H9 (cell line): ENCODE results near the gene HOXC10. TPM values are rescaled to one million over a fixed set of nuclear protein-coding genes. Genes with fewer than 3 reads are reported as not detected.

Source experiments
- DNase-seq: peaks from one replicate; pipeline ENCODE4 v3.0.0-alpha.2; 2017
- H2AFZ ChIP-seq: one replicate; pipeline ENCODE4 v1.6.1; 2013; ENCODE audit warnings: mild to moderate bottlenecking, low read length, control low read depth, moderate library complexity
- H2AK5ac ChIP-seq: 2 replicates; pipeline ENCODE4 v1.6.1; 2013; ENCODE audit warnings: low read length, control low read depth, mixed read lengths; ENCODE audit not compliant: insufficient read length
- H2BK120ac ChIP-seq: one replicate; pipeline ENCODE4 v1.6.1; 2013; ENCODE audit warnings: low read depth, mild to moderate bottlenecking, low read length, control low read depth, inconsistent platforms; ENCODE audit not compliant: poor library complexity, severe bottlenecking
- H2BK12ac ChIP-seq: 2 replicates; pipeline ENCODE4 v1.6.1; 2013; ENCODE audit warnings: low read length, control low read depth, mixed read lengths, low read depth; ENCODE audit not compliant: insufficient read length
- H2BK15ac ChIP-seq: 2 replicates; pipeline ENCODE4 v1.6.1; 2013; ENCODE audit warnings: low read depth, low read length, control low read depth
- H2BK20ac ChIP-seq: one replicate; pipeline ENCODE4 v1.6.1; 2013; ENCODE audit warnings: low read depth, mild to moderate bottlenecking, low read length, control low read depth, inconsistent platforms; ENCODE audit not compliant: poor library complexity, severe bottlenecking
- H2BK5ac ChIP-seq: 2 replicates; pipeline ENCODE4 v1.6.1; 2013; ENCODE audit warnings: low read length, control low read depth, mixed read lengths; ENCODE audit not compliant: insufficient read length
- H3K14ac ChIP-seq: 2 replicates; pipeline ENCODE4 v1.6.1; 2013; ENCODE audit warnings: low read length, control low read depth; ENCODE audit not compliant: insufficient read depth
- H3K18ac ChIP-seq: 2 replicates; pipeline ENCODE4 v1.6.1; 2013; ENCODE audit warnings: low read depth, mild to moderate bottlenecking, mixed read lengths, low read length, control low read depth; ENCODE audit not compliant: insufficient read length
- H3K23ac ChIP-seq: 2 replicates; pipeline ENCODE4 v1.6.1; 2013; ENCODE audit warnings: low read length, control low read depth, mixed read lengths, low read depth; ENCODE audit not compliant: insufficient read length
- H3K23me2 ChIP-seq: 2 replicates; pipeline ENCODE4 v1.6.1; 2013; ENCODE audit warnings: low read depth, mild to moderate bottlenecking, mixed read lengths, low read length, control low read depth; ENCODE audit not compliant: insufficient read length, poor library complexity, severe bottlenecking
- H3K27ac ChIP-seq: 2 replicates; pipeline ENCODE4 v1.5.1; 2013; ENCODE audit warnings: low read length, control low read depth, mixed read lengths, low read depth; ENCODE audit not compliant: insufficient read length
- H3K27me3 ChIP-seq: 2 replicates; pipeline ENCODE4 v1.6.1; 2013; ENCODE audit warnings: low read length, control low read depth, inconsistent platforms; ENCODE audit not compliant: insufficient read depth
- H3K4ac ChIP-seq: 2 replicates; pipeline ENCODE4 v1.6.1; 2013; ENCODE audit warnings: low read depth, mild to moderate bottlenecking, control low read depth, inconsistent platforms, low read length, moderate library complexity
- H3K4me1 ChIP-seq: 2 replicates; pipeline ENCODE4 v1.6.1; 2013; ENCODE audit warnings: low read length, control low read depth, inconsistent platforms; ENCODE audit not compliant: insufficient read depth
- H3K4me2 ChIP-seq: 2 replicates; pipeline ENCODE4 v1.6.1; 2013; ENCODE audit warnings: low read length, control low read depth, mixed read lengths; ENCODE audit not compliant: insufficient read length, insufficient read depth
- H3K56ac ChIP-seq: 2 replicates; pipeline ENCODE4 v1.6.1; 2013; ENCODE audit warnings: low read depth, mild to moderate bottlenecking, mixed read lengths, low read length, control low read depth; ENCODE audit not compliant: insufficient read length
- H3K79me1 ChIP-seq: 2 replicates; pipeline ENCODE4 v1.6.1; 2013; ENCODE audit warnings: low read depth, mild to moderate bottlenecking, moderate library complexity, low read length, control low read depth, inconsistent platforms; ENCODE audit not compliant: insufficient read depth, poor library complexity, severe bottlenecking
- H3K79me2 ChIP-seq: 2 replicates; pipeline ENCODE4 v1.6.1; 2013; ENCODE audit warnings: low read length, control low read depth, inconsistent platforms; ENCODE audit not compliant: insufficient read depth
- H3K9ac ChIP-seq: 2 replicates; pipeline ENCODE4 v1.6.1; 2013; ENCODE audit warnings: low read length, control low read depth, mixed read lengths; ENCODE audit not compliant: insufficient read length; ENCODE audit errors: extremely low read depth
- H3K9me3 ChIP-seq: one replicate; pipeline ENCODE4 v1.6.1; 2013; ENCODE audit warnings: low read depth, low read length, inconsistent platforms; ENCODE audit not compliant: control insufficient read depth
- H3T11ph ChIP-seq: one replicate; pipeline ENCODE4 v1.6.1; 2013; ENCODE audit warnings: mild to moderate bottlenecking, low read length, control low read depth, inconsistent platforms
- H4K20me1 ChIP-seq: one replicate; pipeline ENCODE4 v1.6.1; 2013; ENCODE audit not compliant: control insufficient read depth, insufficient read length, insufficient read depth
- H4K5ac ChIP-seq: 2 replicates; pipeline ENCODE4 v1.6.1; 2013; ENCODE audit warnings: low read depth, mild to moderate bottlenecking, mixed read lengths, low read length, control low read depth; ENCODE audit not compliant: insufficient read length
- H4K8ac ChIP-seq: replicated peaks from 2 replicates; pipeline ENCODE4 v1.6.1; 2013; ENCODE audit warnings: low read length, control low read depth, mixed read lengths, low read depth; ENCODE audit not compliant: insufficient read length
- H4K91ac ChIP-seq: 2 replicates; pipeline ENCODE4 v1.6.1; 2013; ENCODE audit warnings: low read depth, mild to moderate bottlenecking, moderate library complexity, mixed read lengths, low read length, control low read depth; ENCODE audit not compliant: insufficient read length
- H3K27ac Mint-ChIP-seq, 3 experiments: 2 replicates in 2 of 3; 3 replicates in 1 of 3; pipeline ENCODE4 v1.8.0; 2020 to 2021; ENCODE audit warnings: mixed read lengths in 3 of 3, mild to moderate bottlenecking in 1 of 3, moderate library complexity in 1 of 3
- H3K27me3 Mint-ChIP-seq: 2 replicates; pipeline ENCODE4 v1.8.0; 2021; ENCODE audit warnings: low read depth, mild to moderate bottlenecking, moderate library complexity, mixed read lengths
- H3K36me3 Mint-ChIP-seq, 3 experiments: 2 replicates in 2 of 3; 3 replicates in 1 of 3; pipeline ENCODE4 v1.8.0; 2020 to 2021; ENCODE audit warnings: low read depth in 3 of 3, mixed read lengths in 3 of 3; ENCODE audit not compliant: insufficient read depth in 1 of 3
- H3K4me1 Mint-ChIP-seq, 2 experiments: 2 replicates each; pipeline ENCODE4 v1.8.0; 2020; ENCODE audit warnings: mixed read lengths in 2 of 2
- H3K4me3 Mint-ChIP-seq, 2 experiments: 2 replicates in 1 of 2; 3 replicates in 1 of 2; pipeline ENCODE4 v1.8.0; 2020 to 2021; ENCODE audit warnings: mild to moderate bottlenecking in 2 of 2, mixed read lengths in 2 of 2, moderate library complexity in 1 of 2
- H3K9me3 Mint-ChIP-seq, 2 experiments: 2 replicates in 1 of 2; 3 replicates in 1 of 2; pipeline ENCODE4 v1.8.0; 2020; ENCODE audit warnings: mild to moderate bottlenecking in 2 of 2, mixed read lengths in 2 of 2, moderate library complexity in 1 of 2
- total RNA-seq: library from RNA; stranded (reverse); gene quantifications from 2 replicates; pipeline ENCODE4 v1.2.1, GENCODE V29; 2021
- TF ChIP-seq, protein P1 (sequence below): fragments of 200-600 bp; sonication (generic); conservative IDR thresholded peaks from 3 replicates; pipeline ENCODE4 v1.8.0; 2021; ENCODE audit warnings: antibody characterized with exemption, mild to moderate bottlenecking

Gene HOXC10
- total RNA-seq, 1 experiment from 2014 or later: not detected

DNA sequence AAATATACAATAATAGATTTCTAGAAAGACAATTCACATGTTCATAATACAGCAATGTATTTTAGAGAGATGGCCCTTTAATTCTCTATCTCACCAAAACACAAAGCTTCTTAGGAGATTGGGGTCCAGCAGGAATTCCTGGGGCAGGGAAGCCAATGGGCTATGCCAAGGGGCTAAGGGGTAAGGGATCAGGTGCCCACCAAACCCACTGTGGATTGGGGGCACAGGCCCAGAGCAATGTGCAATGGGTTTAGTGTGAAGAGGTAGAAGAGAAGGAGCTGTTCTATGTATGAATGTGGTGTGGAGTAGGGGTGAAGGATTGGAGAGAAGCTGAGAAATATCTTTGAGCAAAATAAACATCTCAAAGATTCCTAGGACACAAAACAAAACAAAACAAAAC, 43.8 kb upstream of the HOXC10 start:
- Histone ChIP-seq H3K23me2 (no peaks in the 10 kb centered on the region), H3K14ac (no peak overlapping the region), H4K5ac (no peak overlapping the region), H2BK12ac (no peak overlapping the region), H3K4me1 (no peaks in the 10 kb centered on the region), H2AFZ (no peak overlapping the region), H2AK5ac (no peak overlapping the region), H3K18ac (no peak overlapping the region), H3K79me1 (no peaks in the 10 kb centered on the region), H3K27me3 (peaks cover 92% of the 10 kb centered on the region), H4K91ac (no peak overlapping the region), H3K79me2 (no peaks in the 10 kb centered on the region), H2BK5ac (no peak overlapping the region), H2BK20ac (no peak overlapping the region), H3K4ac (no peak overlapping the region), H3T11ph (no peak overlapping the region), H4K20me1 (no peaks in the 10 kb centered on the region), H4K8ac (no peak overlapping the region), H3K23ac (no peak overlapping the region), H3K4me2 (no peak overlapping the region), H2BK120ac (no peak overlapping the region), H3K27ac (no peak overlapping the region), H3K9me3 (no peaks in the 10 kb centered on the region), H2BK15ac (no peak overlapping the region), H3K9ac (no peak overlapping the region), H3K56ac (no peak overlapping the region)
- Mint-ChIP-seq H3K9me3 (peaks cover under 1 to 4% of the 10 kb centered on the region in 2 experiments), H3K4me3 (no peak overlapping the region), H3K27ac (no peak overlapping the region), H3K36me3 (no peaks in the 10 kb centered on the region), H3K4me1 (peaks cover 0 to 16% of the 10 kb centered on the region in 2 experiments; a peak in 3 of 4 replicates), H3K27me3 (peaks cover 98% of the 10 kb centered on the region)
- no peak for DNase-seq
- TF ChIP-seq, protein P1, sequence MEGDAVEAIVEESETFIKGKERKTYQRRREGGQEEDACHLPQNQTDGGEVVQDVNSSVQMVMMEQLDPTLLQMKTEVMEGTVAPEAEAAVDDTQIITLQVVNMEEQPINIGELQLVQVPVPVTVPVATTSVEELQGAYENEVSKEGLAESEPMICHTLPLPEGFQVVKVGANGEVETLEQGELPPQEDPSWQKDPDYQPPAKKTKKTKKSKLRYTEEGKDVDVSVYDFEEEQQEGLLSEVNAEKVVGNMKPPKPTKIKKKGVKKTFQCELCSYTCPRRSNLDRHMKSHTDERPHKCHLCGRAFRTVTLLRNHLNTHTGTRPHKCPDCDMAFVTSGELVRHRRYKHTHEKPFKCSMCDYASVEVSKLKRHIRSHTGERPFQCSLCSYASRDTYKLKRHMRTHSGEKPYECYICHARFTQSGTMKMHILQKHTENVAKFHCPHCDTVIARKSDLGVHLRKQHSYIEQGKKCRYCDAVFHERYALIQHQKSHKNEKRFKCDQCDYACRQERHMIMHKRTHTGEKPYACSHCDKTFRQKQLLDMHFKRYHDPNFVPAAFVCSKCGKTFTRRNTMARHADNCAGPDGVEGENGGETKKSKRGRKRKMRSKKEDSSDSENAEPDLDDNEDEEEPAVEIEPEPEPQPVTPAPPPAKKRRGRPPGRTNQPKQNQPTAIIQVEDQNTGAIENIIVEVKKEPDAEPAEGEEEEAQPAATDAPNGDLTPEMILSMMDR: no peak
